H9 (cell line): ENCODE data around the gene C22orf23. TPM values are rescaled to one million over a fixed set of nuclear protein-coding genes. Genes with fewer than 3 reads are reported as not detected.

Experiments
- DNase-seq: peaks from one replicate; pipeline ENCODE4 v3.0.0-alpha.2; 2017
- H2AFZ ChIP-seq: one replicate; pipeline ENCODE4 v1.6.1; 2013; ENCODE audit warnings: mild to moderate bottlenecking, low read length, control low read depth, moderate library complexity
- H2AK5ac ChIP-seq: 2 replicates; pipeline ENCODE4 v1.6.1; 2013; ENCODE audit warnings: low read length, control low read depth, mixed read lengths; ENCODE audit not compliant: insufficient read length
- H2BK120ac ChIP-seq: one replicate; pipeline ENCODE4 v1.6.1; 2013; ENCODE audit warnings: low read depth, mild to moderate bottlenecking, low read length, control low read depth, inconsistent platforms; ENCODE audit not compliant: poor library complexity, severe bottlenecking
- H2BK12ac ChIP-seq: 2 replicates; pipeline ENCODE4 v1.6.1; 2013; ENCODE audit warnings: low read length, control low read depth, mixed read lengths, low read depth; ENCODE audit not compliant: insufficient read length
- H2BK15ac ChIP-seq: 2 replicates; pipeline ENCODE4 v1.6.1; 2013; ENCODE audit warnings: low read depth, low read length, control low read depth
- H2BK20ac ChIP-seq: one replicate; pipeline ENCODE4 v1.6.1; 2013; ENCODE audit warnings: low read depth, mild to moderate bottlenecking, low read length, control low read depth, inconsistent platforms; ENCODE audit not compliant: poor library complexity, severe bottlenecking
- H2BK5ac ChIP-seq: 2 replicates; pipeline ENCODE4 v1.6.1; 2013; ENCODE audit warnings: low read length, control low read depth, mixed read lengths; ENCODE audit not compliant: insufficient read length
- H3K14ac ChIP-seq: 2 replicates; pipeline ENCODE4 v1.6.1; 2013; ENCODE audit warnings: low read length, control low read depth; ENCODE audit not compliant: insufficient read depth
- H3K18ac ChIP-seq: 2 replicates; pipeline ENCODE4 v1.6.1; 2013; ENCODE audit warnings: low read depth, mild to moderate bottlenecking, mixed read lengths, low read length, control low read depth; ENCODE audit not compliant: insufficient read length
- H3K23ac ChIP-seq: 2 replicates; pipeline ENCODE4 v1.6.1; 2013; ENCODE audit warnings: low read length, control low read depth, mixed read lengths, low read depth; ENCODE audit not compliant: insufficient read length
- H3K23me2 ChIP-seq: 2 replicates; pipeline ENCODE4 v1.6.1; 2013; ENCODE audit warnings: low read depth, mild to moderate bottlenecking, mixed read lengths, low read length, control low read depth; ENCODE audit not compliant: insufficient read length, poor library complexity, severe bottlenecking
- H3K27ac ChIP-seq: 2 replicates; pipeline ENCODE4 v1.5.1; 2013; ENCODE audit warnings: low read length, control low read depth, mixed read lengths, low read depth; ENCODE audit not compliant: insufficient read length
- H3K27me3 ChIP-seq: 2 replicates; pipeline ENCODE4 v1.6.1; 2013; ENCODE audit warnings: low read length, control low read depth, inconsistent platforms; ENCODE audit not compliant: insufficient read depth
- H3K4ac ChIP-seq: 2 replicates; pipeline ENCODE4 v1.6.1; 2013; ENCODE audit warnings: low read depth, mild to moderate bottlenecking, control low read depth, inconsistent platforms, low read length, moderate library complexity
- H3K4me1 ChIP-seq: 2 replicates; pipeline ENCODE4 v1.6.1; 2013; ENCODE audit warnings: low read length, control low read depth, inconsistent platforms; ENCODE audit not compliant: insufficient read depth
- H3K4me2 ChIP-seq: 2 replicates; pipeline ENCODE4 v1.6.1; 2013; ENCODE audit warnings: low read length, control low read depth, mixed read lengths; ENCODE audit not compliant: insufficient read length, insufficient read depth
- H3K56ac ChIP-seq: 2 replicates; pipeline ENCODE4 v1.6.1; 2013; ENCODE audit warnings: low read depth, mild to moderate bottlenecking, mixed read lengths, low read length, control low read depth; ENCODE audit not compliant: insufficient read length
- H3K79me1 ChIP-seq: 2 replicates; pipeline ENCODE4 v1.6.1; 2013; ENCODE audit warnings: low read depth, mild to moderate bottlenecking, moderate library complexity, low read length, control low read depth, inconsistent platforms; ENCODE audit not compliant: insufficient read depth, poor library complexity, severe bottlenecking
- H3K79me2 ChIP-seq: 2 replicates; pipeline ENCODE4 v1.6.1; 2013; ENCODE audit warnings: low read length, control low read depth, inconsistent platforms; ENCODE audit not compliant: insufficient read depth
- H3K9ac ChIP-seq: 2 replicates; pipeline ENCODE4 v1.6.1; 2013; ENCODE audit warnings: low read length, control low read depth, mixed read lengths; ENCODE audit not compliant: insufficient read length; ENCODE audit errors: extremely low read depth
- H3K9me3 ChIP-seq: one replicate; pipeline ENCODE4 v1.6.1; 2013; ENCODE audit warnings: low read depth, low read length, inconsistent platforms; ENCODE audit not compliant: control insufficient read depth
- H3T11ph ChIP-seq: one replicate; pipeline ENCODE4 v1.6.1; 2013; ENCODE audit warnings: mild to moderate bottlenecking, low read length, control low read depth, inconsistent platforms
- H4K20me1 ChIP-seq: one replicate; pipeline ENCODE4 v1.6.1; 2013; ENCODE audit not compliant: control insufficient read depth, insufficient read length, insufficient read depth
- H4K5ac ChIP-seq: 2 replicates; pipeline ENCODE4 v1.6.1; 2013; ENCODE audit warnings: low read depth, mild to moderate bottlenecking, mixed read lengths, low read length, control low read depth; ENCODE audit not compliant: insufficient read length
- H4K8ac ChIP-seq: replicated peaks from 2 replicates; pipeline ENCODE4 v1.6.1; 2013; ENCODE audit warnings: low read length, control low read depth, mixed read lengths, low read depth; ENCODE audit not compliant: insufficient read length
- H4K91ac ChIP-seq: 2 replicates; pipeline ENCODE4 v1.6.1; 2013; ENCODE audit warnings: low read depth, mild to moderate bottlenecking, moderate library complexity, mixed read lengths, low read length, control low read depth; ENCODE audit not compliant: insufficient read length
- H3K27ac Mint-ChIP-seq, 3 experiments: 2 replicates in 2 of 3; 3 replicates in 1 of 3; pipeline ENCODE4 v1.8.0; 2020 to 2021; ENCODE audit warnings: mixed read lengths in 3 of 3, mild to moderate bottlenecking in 1 of 3, moderate library complexity in 1 of 3
- H3K27me3 Mint-ChIP-seq: 2 replicates; pipeline ENCODE4 v1.8.0; 2021; ENCODE audit warnings: low read depth, mild to moderate bottlenecking, moderate library complexity, mixed read lengths
- H3K36me3 Mint-ChIP-seq, 3 experiments: 2 replicates in 2 of 3; 3 replicates in 1 of 3; pipeline ENCODE4 v1.8.0; 2020 to 2021; ENCODE audit warnings: low read depth in 3 of 3, mixed read lengths in 3 of 3; ENCODE audit not compliant: insufficient read depth in 1 of 3
- H3K4me1 Mint-ChIP-seq, 2 experiments: 2 replicates each; pipeline ENCODE4 v1.8.0; 2020; ENCODE audit warnings: mixed read lengths in 2 of 2
- H3K4me3 Mint-ChIP-seq, 2 experiments: 2 replicates in 1 of 2; 3 replicates in 1 of 2; pipeline ENCODE4 v1.8.0; 2020 to 2021; ENCODE audit warnings: mild to moderate bottlenecking in 2 of 2, mixed read lengths in 2 of 2, moderate library complexity in 1 of 2
- H3K9me3 Mint-ChIP-seq, 2 experiments: 2 replicates in 1 of 2; 3 replicates in 1 of 2; pipeline ENCODE4 v1.8.0; 2020; ENCODE audit warnings: mild to moderate bottlenecking in 2 of 2, mixed read lengths in 2 of 2, moderate library complexity in 1 of 2
- CTCF ChIP-seq: fragments of 200-600 bp; sonication (generic); conservative IDR thresholded peaks from 3 replicates; pipeline ENCODE4 v1.8.0; 2021; ENCODE audit warnings: antibody characterized with exemption, mild to moderate bottlenecking
- WGBS: extraction: QIAGEN DNeasy Blood & Tissue Kit; methylation state at CpG from one replicate; pipeline ENCODE4 v1.1.7; 2013; ENCODE audit warnings: missing lambda C conversion rate, low lambda C conversion rate, mixed read lengths; ENCODE audit not compliant: insufficient read length; ENCODE audit errors: extremely low coverage; 5-methylcytosine and 5-hydroxymethylcytosine counted together
- total RNA-seq: library from RNA; stranded (reverse); gene quantifications from 2 replicates; pipeline ENCODE4 v1.2.1, GENCODE V29; 2021

Gene C22orf23
- total RNA-seq, 1 experiment from 2014 or later = 0.57 TPM

GRCh38 chr22:37911697-37912096 is 41.7 kb downstream of the C22orf23 start:
- no peaks in the 10 kb centered on the region for H3K27me3 ChIP-seq
- no peak overlapping the region for H2AK5ac ChIP-seq
- no peak for TF ChIP-seq CTCF
- H4K91ac ChIP-seq = no peak overlapping the region
- H3K79me1 ChIP-seq = no peaks in the 10 kb centered on the region
- no peak overlapping the region for H3K18ac ChIP-seq
- no peak overlapping the region for H4K8ac ChIP-seq
- no peaks in the 10 kb centered on the region for H3K27me3 Mint-ChIP-seq
- H4K5ac ChIP-seq = no peak overlapping the region
- H3K23me2 ChIP-seq = peaks cover 4% of the 10 kb centered on the region
- H3K56ac ChIP-seq = no peak overlapping the region
- no peaks in the 10 kb centered on the region for H3K4me1 ChIP-seq
- H4K20me1 ChIP-seq = no peaks in the 10 kb centered on the region
- no peaks in the 10 kb centered on the region for H3K79me2 ChIP-seq
- H2BK120ac ChIP-seq = no peak overlapping the region
- peaks cover 37 to 39% of the 10 kb centered on the region in 2 experiments for H3K4me1 Mint-ChIP-seq
- no peak for DNase-seq
- H3K27ac Mint-ChIP-seq = peak overlapping the region; percentile 62 to 91 (median 76); a peak in 5 of 7 replicates
- no peaks in the 10 kb centered on the region for H3K9me3 Mint-ChIP-seq
- H2BK5ac ChIP-seq = no peak overlapping the region
- H3K4ac ChIP-seq = no peak overlapping the region
- H3K23ac ChIP-seq = no peak overlapping the region
- no peak overlapping the region for H2BK20ac ChIP-seq
- WGBS = no CpG with 5 or more reads among the region's 8 CpGs
- H2AFZ ChIP-seq = no peak overlapping the region
- no peak overlapping the region for H2BK12ac ChIP-seq
- no peak overlapping the region for H3K9ac ChIP-seq
- H3K4me3 Mint-ChIP-seq = no peak overlapping the region
- no peaks in the 10 kb centered on the region for H3K9me3 ChIP-seq
- H2BK15ac ChIP-seq = no peak overlapping the region
- no peak overlapping the region for H3K27ac ChIP-seq
- H3K14ac ChIP-seq = no peak overlapping the region; the same call in 1 of the 2 replicates
- no peak overlapping the region for H3T11ph ChIP-seq
- H3K36me3 Mint-ChIP-seq = peaks cover 5 to 39% (median 26%) of the 10 kb centered on the region in 3 experiments; a peak in 6 of 7 replicates
- H3K4me2 ChIP-seq = no peak overlapping the region
